NB4 (cell line): ENCODE measurements around the gene NT5M.

Experiments
- DNase-seq: peaks from one replicate; pipeline ENCODE4 v3.0.0; 2010; ENCODE audit warnings: low read depth
- H3K4me3 ChIP-seq: one replicate; pipeline ENCODE4 v1.5.1; 2011; ENCODE audit warnings: mild to moderate bottlenecking, low read depth, low read length, moderate library complexity
- MYC ChIP-seq: IDR thresholded peaks from 2 replicates; pipeline ENCODE4 v1.6.1; 2011; ENCODE audit warnings: low read depth, low read length
- POLR2A ChIP-seq: IDR thresholded peaks from 2 replicates; pipeline ENCODE4 v1.6.1; 2011; ENCODE audit warnings: mild to moderate bottlenecking; ENCODE audit not compliant: insufficient read length; ENCODE audit errors: extremely low read depth
- TF ChIP-seq, protein P1 (sequence below): IDR thresholded peaks from one replicate; pipeline ENCODE4 v1.5.1; 2012; ENCODE audit warnings: low read depth, low read length
- TF ChIP-seq, protein P2 (sequence below): IDR thresholded peaks from 2 replicates; pipeline ENCODE4 v1.6.1; 2011; ENCODE audit warnings: low read depth, low read length

Gene NT5M

DNA sequence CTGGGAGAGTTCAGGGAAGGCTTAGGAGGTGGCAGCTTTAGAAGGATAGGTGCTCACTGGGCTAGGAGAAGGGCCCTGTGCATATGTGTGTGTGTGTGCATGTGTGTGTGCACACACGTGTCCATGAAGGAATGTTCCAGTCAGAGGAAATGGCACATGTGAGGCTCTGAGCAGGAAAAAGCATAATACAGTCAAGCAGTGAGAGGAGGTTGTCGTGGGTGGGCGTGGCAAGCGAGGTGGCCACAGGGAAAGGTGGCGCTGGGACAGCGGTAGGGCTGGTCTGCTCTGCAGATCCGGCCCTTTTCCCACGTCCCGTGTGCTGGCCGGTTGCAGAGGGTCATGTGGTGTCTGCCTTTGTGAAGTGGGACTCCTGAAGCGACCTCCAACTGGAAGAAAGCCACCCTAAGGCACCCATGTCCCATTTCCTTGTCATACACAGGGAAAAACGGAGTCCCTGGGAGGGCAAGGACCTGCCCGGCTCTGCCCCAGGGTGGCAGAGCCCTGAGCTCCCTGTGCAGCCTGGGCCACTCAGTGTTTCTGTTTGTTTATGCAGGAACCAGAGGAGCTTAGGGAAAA, 40.1 kb downstream of the NT5M start:
- DNase-seq, result no peak
- TF ChIP-seq MYC, result no peak
- TF ChIP-seq POLR2A, result no peak
- TF ChIP-seq, protein P1, sequence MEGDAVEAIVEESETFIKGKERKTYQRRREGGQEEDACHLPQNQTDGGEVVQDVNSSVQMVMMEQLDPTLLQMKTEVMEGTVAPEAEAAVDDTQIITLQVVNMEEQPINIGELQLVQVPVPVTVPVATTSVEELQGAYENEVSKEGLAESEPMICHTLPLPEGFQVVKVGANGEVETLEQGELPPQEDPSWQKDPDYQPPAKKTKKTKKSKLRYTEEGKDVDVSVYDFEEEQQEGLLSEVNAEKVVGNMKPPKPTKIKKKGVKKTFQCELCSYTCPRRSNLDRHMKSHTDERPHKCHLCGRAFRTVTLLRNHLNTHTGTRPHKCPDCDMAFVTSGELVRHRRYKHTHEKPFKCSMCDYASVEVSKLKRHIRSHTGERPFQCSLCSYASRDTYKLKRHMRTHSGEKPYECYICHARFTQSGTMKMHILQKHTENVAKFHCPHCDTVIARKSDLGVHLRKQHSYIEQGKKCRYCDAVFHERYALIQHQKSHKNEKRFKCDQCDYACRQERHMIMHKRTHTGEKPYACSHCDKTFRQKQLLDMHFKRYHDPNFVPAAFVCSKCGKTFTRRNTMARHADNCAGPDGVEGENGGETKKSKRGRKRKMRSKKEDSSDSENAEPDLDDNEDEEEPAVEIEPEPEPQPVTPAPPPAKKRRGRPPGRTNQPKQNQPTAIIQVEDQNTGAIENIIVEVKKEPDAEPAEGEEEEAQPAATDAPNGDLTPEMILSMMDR, result no peak
- TF ChIP-seq, protein P2, sequence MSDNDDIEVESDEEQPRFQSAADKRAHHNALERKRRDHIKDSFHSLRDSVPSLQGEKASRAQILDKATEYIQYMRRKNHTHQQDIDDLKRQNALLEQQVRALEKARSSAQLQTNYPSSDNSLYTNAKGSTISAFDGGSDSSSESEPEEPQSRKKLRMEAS, result no peak
- no peak overlapping the region for H3K4me3 ChIP-seq

DNA sequence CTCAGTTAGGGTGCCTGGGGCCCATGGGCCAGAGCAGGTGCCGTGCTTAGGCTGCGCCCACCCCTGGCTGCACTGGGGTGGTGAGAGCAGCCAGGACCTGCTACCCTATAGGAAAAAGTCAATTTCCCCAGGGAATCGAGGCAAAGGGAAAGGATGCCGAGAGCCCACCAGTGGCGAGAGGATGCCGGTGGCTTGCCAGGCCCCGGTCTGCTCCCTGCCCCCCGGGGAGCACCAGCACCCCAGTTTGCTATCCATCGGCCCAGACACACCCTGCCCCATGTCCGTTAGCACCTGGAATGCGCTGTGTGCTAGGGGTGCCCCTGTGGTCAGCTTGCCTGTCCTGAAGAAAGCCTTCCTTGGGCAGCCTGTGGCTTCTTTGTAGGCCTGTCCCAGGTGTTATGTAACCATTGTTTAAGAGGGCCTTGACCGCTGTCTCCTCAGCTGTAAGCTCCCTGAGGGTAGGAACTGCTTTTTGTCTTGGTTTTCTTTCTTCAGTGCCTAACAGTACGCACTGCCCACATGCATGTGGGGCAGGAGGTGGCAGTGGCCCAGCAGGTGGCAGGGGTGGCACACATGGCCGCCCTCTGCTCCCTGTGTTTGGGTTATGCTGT, 40.8 kb downstream of the NT5M start:
- no peak overlapping the region for H3K4me3 ChIP-seq
- DNase-seq, result no peak
- TF ChIP-seq POLR2A (no peak), MYC (no peak)
- TF ChIP-seq, protein P1, result no peak
- TF ChIP-seq, protein P2, result no peak

DNA sequence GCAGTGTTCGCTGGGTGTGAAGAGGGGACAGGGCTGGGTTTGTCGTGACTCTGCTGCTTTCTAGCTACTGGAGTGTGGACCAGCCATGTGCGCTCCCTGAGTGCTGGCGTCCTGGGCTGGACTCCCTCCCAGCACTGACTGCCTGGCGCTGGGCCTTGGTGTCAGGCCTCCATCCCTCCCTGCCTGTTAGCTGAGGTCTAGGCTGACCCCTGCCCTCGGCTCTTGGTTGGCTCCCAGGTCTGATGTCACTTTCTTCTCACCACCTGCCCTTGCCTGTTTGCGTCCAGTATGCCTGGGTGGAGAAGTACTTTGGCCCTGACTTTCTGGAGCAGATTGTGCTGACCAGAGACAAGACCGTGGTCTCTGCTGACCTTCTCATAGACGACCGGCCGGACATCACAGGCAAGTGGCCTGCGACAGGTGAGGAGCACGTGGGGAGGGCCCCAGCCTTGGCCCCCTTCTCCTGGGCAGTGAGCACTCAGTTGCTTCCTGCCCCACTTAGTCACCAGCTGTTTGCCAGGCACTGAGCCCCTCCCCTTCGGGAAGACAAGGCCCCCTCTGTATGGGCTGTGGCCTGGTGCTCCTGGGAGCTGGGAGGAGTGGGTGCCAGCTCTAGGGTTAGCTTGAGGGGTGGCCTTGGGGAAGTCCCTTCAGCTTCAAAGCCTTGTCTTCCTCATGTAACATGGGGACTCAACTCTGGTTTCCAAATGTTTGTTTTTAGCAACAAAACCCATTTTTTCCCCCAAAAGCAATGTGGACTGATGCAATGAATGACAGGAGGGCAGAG, 41.5 kb downstream of the NT5M start:
- TF ChIP-seq, protein P2, result no peak
- TF ChIP-seq, protein P1, result no peak
- TF ChIP-seq POLR2A, result no peak
- no peak for TF ChIP-seq MYC
- no peak overlapping the region for H3K4me3 ChIP-seq
- DNase-seq, result no peak

DNA sequence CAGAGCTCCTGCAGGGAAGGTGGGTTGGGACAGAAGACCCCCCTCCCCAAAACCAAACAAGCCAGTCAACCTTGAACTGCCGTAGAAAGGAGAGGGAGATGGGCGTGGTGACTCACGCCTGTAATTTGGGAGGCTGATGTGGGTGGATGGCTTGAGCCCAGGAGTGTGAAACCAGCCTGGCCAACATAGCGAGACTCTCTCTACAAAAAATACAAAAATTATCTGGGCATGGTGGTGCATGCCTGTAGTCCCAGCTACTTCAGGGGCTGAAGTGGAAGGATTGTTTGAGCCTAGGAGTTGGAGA, 42.1 kb downstream of the NT5M start:
- TF ChIP-seq MYC (no peak), POLR2A (no peak)
- TF ChIP-seq, protein P2, result no peak
- TF ChIP-seq, protein P1, result no peak
- no peak overlapping the region for H3K4me3 ChIP-seq
- no peak for DNase-seq

DNA sequence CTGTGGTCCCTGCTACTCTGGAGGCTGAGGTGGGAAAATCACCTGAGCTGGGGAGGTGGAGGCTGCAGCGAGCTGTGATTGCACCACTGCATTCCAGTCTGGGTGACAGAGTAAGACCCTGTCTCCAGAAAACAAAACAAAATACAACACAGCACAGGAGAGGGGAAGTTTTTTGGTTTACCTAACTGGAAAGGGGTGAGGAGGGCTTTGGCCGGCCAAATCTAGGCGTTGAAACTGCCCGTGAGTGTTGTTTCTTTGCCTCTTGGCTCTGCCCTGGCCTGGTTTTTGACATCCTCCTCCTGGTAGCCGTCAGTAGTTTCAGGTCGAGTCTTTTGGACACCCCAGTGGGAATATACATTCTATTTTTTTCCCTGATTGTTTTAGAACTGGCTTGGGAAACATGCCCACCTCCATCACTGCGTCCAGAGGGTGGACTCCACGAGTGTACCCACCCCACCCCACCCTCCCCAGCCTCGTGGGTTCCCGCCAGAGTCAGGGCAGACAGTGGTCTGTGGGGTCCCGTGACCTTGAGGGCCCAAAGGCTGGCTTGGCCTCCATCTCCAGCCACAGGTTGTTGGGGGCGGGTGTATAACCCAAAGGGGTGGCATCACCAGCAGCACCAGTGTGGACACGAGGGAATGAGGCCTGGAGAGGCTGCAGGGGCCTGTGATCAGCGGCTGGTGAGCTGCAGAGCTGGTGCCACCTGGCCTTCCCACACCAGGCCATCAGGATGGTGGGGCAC, 42.7 kb downstream of the NT5M start:
- no peak for TF ChIP-seq POLR2A
- TF ChIP-seq, protein P1, result no peak
- TF ChIP-seq MYC, result no peak
- TF ChIP-seq, protein P2, result no peak
- DNase-seq, result no peak

More for the DNA sequence above, 42.7 kb downstream of the NT5M start:
- no peak overlapping the region for H3K4me3 ChIP-seq
